NCI-H2171 (cell line): Measurements from ENCODE around the gene PLA1A.
"Not testable (repeated sequence)": the region's sequence is repeated elsewhere in the genome, so short reads cannot be mapped to it uniquely, and the experiment has no call there.

Source experiments
- DNase-seq: peaks from one replicate; lab custom pipeline; 2025; lab: John Stamatoyannopoulos, UW

The PLA1A gene, protein sequence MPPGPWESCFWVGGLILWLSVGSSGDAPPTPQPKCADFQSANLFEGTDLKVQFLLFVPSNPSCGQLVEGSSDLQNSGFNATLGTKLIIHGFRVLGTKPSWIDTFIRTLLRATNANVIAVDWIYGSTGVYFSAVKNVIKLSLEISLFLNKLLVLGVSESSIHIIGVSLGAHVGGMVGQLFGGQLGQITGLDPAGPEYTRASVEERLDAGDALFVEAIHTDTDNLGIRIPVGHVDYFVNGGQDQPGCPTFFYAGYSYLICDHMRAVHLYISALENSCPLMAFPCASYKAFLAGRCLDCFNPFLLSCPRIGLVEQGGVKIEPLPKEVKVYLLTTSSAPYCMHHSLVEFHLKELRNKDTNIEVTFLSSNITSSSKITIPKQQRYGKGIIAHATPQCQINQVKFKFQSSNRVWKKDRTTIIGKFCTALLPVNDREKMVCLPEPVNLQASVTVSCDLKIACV

DNA sequence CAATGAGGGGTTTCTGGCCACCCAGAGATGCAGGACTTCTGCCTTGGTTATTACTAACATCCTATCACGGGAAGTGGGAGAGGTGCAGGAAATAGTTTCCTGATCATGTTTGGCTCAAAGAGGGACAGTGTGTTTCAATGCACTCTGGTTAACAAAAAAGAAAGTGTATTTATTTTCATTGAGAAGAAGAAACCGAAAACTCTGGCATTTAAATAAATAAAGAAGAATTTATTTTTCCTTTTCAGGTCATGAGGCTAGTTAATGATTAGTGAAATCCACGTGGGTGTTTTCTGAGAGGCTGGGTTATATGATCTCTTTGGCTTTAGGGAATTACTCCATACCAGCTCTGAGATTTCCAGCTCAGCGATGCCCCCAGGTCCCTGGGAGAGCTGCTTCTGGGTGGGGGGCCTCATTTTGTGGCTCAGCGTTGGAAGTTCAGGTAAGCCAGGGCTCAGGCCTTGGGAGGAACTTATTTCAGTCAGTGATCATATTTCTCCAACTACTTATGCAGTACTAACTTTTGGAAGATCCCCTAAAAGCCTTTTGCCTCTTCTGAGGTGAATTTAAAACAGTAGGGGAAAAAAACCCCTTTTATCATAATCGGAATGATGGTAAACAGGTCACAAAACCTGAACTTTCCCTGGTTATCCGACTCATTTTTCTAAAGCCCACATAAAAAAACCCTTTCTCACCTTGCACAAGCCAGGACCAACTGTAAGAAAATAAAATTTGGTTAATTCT lies at the start of gene PLA1A:
TSS of gene PLA1A (plus strand) at position 338 of the 741 bp plus-strand sequence. CDS start at position 367, 29 bp downstream.
- no peak for DNase-seq

DNA sequence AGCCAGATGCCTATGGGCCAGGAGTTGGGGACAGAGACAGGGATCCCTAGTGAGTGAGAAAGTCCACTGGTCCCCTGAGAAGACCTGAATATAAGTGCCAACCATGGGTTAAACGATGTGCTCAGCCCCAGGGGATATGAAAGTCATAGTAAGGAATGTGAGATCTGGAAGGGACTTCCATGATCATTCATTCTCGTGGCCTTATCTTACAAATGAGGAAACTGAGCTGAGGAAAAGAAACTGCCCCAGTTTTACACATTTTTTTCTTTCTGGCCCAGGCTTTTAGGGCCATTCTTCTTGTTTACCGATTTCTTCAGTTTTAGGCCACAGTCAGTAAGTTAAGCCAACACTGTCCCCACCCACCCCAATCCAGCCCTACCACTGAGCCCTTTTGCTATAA lies 49.3 kb upstream of the PLA1A start:
- DNase-seq, result no peak

DNA sequence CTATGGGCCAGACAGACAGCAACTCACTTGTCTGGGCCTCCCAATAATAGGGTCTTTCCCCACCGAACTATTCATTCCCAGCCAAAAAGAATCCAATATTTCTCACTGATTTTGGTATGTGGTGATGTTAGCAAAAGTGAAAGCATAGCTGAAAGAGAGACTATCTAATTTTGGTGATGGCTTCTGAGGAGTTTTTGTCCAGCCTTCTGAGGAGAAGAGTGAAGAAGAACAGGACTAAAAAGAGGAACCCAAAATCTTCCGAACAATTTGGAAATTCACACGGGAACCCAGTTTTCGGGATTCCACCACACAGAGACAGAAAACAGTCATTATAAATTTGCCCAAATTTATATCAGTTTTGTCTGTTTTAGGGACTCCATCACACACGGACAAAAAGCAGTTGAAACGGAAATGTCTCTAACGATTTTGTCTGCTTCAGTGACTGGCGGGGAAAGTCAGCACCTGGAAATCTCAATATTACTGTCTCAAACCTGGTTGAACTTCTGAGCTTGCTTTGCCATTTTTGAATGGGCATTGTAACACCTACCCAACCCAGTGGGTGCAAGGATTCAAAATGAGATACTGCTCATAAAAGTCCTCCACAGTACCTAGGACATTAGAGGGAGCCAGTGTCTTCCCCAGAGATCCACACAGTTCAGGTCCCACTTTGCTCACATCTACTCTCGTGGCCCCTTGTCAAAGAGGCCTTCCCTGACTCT lies 47.3 kb upstream of the PLA1A start:
- DNase-seq, result no peak

DNA sequence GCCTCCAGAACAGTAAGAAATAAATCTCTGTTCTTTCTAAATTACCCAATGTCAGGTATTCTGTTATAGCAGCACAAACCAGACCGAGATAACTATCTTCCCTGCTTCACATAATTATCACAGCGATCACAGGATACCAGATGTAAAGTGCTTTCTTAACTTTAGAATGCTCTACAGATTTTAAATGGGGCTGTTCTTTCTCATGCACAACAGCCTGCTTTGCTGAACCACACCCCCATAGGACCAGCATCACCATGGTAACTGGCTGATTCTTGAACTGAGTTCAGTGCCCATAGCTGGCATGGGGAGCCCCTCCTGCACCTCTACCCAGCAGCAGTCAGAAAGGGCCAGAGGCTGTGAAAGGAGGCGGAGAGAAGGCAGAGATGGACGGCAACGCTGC lies 46.1 kb upstream of the PLA1A start:
- DNase-seq, result no peak

DNA sequence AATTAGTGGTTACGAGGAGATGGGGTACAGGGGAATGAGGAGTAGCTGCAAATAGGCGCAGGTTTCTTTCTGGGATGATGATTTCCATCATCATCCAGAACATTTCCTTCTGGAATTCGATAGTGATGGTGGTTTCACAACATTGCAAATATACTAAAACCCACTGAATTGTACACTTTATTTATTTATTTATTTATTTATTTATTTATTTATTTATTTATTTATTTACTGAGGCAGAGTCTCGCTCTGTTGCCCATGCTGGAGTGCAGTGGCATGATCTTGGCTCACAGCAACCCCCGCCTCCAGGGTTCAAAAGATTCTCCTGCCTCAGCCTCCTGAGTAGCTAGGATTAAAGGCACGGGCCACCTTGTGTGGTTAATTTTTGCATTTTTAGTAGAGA lies 44.8 kb upstream of the PLA1A start:
- DNase-seq, result not testable (repeated sequence)

DNA sequence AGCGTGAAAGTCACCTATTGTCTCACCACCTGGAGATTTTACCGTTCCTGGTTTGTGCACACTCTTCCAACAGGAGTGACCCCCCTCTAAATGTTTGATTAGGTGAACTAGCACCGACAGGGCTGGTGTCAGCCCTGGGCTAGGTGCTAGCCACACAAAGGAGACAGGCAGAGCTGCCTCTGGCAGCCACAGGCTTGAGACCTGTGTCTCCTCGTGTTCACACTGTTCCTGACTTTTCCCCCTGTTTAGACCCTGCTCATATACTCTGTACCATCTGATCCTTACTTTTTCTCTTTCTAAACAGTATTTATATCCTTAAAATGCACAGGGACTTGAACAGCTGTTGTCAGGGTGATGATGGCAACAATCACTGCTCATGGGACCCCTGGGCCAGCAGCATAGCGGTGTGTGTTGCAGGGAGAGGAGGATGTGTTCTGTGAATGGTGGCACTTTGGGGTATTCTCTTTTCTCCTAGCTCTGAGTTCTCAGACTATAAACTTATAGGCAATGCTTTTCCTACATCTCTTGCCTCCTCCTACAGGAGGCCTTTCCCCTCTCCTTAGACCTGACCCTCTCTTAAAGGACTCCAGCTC lies 43.8 kb upstream of the PLA1A start:
- DNase-seq, result no peak

DNA sequence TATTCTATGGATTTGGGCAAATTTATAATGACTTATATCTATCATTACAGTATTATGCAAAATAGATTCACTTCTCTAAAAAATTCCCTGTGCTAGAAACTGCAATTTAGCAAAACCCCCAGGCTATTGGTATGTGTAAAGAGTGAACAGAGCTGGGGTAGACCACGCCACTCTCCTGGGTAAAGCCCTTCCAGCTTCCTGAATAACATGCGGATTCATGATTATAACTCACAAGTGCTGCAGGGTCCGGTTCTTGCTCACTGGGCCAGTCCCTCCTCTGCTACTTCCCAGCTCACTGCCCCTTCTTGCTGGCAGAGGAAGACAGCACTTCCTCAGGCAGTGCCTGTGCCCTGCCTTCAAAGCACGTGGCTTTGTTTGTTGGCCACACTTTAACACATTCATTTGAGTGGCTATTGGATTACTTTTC lies 42.4 kb upstream of the PLA1A start:
- no peak for DNase-seq

DNA sequence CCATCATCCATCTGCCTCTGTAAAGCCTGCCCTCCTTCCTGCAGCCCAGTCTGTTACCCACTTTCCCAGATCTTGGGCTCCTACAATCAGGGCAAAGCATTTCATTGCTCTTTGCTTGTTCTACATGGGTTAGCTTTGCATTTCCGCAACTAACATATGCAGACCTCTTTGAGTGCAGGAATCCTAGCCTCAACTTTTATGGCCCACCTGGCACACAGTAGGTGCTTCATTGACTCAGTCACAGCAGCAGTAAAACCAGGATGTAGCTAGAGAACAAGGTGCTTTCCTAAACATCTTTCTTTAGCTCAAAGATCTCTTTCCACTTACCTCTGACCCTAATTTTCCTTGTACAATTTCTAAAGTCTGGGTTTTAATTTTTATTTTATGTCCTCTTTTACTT lies 41.8 kb upstream of the PLA1A start:
- DNase-seq, result no peak

DNA sequence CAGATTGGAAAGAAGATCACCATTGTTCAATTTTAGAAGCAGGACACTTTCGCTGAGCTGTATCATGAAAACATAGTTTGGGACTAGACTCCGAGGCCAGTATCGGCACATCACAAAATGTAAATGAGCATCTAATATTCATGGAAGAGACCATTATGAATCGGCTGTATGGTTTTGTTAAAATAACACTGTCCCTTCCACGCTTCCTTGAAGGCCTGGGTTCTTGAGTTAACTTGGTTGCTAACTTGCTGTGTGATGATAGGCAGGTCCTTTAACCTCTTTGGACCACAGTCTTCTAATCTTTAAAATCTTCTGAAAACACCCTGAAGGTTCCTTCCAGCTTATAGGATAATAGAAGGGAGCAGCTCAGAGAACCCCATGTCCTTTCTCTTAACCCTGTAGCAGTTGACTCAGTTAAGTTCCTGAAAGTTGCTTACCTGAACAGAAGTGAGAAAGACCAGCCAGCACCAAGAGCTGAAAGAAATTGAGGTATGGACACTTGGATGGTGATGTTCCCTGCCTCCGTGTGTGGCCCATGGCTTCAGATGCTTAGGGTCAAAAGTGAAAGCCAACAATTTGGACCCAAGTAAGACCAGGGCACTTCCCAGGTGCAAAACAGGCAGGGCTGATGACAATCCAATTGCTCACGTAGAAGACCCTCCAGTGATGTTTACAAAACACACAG lies 40.4 kb upstream of the PLA1A start:
- no peak for DNase-seq

DNA sequence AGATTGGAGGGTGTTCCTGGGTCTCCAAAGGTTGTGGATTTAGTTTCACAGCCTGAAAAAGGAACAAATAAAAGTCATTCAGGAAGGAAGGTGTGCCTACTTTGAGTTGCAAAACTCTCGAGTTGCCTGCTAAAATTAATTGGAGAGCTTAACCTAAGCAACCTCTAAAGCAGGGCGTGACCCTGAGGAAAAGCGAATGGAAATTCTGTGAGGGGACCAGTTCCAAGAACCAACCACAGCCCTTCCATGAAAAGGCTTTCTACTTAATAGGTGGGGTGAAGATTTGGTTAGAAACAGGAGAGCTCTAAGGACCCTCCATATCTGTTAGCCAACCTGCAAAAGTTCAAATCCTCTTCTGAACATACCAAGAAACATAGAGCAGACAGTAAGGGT lies 39.8 kb upstream of the PLA1A start:
- DNase-seq, result no peak

DNA sequence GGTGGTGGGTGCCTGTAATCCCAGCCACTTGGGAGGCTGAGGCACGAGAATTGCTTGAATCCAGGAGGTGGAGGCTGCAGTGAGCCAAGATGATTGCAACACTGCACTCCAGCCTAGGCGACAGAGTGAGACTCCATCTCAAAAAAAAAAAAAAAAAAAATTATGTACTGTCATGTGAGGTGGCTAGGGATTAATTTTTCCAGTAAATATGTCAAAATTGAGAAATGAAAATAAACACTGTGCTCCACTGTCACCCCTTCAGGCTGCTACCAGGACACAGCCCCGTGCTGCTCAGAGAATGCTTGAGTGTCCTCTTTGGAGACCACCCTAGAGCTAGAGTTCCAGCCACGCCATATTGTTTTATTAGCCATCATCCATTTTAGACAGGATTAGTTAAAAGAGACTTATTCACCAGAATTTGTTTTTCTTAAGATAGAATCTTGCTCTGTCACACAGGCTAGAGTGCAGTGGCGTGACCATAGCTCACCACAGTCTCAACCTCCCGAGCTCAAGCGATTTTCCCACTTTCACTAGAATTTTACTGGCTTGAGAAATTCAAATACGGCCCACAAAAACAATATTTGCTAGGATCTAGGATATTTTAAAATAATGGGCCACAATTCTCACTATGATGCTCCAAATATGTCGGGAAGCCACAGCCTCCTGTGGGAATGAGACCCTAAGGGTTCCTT lies 38.9 kb upstream of the PLA1A start:
- no peak for DNase-seq

DNA sequence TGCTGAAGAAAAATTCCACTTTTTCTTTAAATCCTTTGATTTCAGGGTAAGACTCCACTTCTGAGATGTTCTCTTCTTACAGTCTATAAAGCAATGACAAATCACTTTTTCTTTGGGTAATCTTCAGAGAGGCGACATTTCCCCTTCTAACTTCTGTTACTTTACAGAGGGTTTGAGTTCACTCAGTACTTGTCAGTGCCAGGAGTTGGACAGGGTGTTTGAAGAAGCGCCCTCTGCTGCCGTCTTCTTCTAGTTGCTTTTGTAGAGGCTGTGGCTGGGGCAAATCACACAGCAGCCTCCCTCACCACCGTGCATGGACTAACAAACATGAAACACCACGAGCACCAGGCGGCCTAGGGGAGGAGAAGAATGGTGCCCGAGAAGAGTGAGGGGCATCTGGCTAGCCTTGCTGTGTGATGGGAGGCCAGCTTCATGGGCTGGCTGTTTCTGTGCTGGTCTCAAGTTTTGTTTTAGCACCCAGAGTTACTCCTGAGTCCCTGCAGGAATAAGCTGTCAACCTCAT lies 38.2 kb upstream of the PLA1A start, which contains the start of gene CD80:
TSS of gene CD80 (minus strand) at position 174 of the 523 bp plus-strand sequence. CDS start 1,886 bp downstream, outside the sequence.
- DNase-seq, result no peak

DNA sequence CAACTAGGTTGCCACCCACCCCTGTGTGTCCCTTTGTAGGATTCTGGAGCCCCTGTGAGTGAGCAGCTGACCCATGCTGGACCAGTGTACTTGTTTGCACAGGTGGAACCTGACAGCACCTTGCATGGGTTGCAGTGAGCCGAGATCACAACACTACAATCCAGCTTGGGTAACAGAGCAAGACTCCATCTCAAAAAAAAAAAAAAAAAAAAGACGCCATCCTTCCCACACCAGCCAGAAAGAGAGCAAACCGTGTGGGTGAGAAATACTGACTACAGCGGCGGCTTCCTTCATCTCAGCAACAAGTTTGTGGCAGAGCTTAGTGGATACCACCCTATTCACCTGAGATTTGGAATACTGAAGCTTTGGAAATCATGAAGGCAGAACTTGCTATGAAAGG lies 37.5 kb upstream of the PLA1A start:
- no peak for DNase-seq

DNA sequence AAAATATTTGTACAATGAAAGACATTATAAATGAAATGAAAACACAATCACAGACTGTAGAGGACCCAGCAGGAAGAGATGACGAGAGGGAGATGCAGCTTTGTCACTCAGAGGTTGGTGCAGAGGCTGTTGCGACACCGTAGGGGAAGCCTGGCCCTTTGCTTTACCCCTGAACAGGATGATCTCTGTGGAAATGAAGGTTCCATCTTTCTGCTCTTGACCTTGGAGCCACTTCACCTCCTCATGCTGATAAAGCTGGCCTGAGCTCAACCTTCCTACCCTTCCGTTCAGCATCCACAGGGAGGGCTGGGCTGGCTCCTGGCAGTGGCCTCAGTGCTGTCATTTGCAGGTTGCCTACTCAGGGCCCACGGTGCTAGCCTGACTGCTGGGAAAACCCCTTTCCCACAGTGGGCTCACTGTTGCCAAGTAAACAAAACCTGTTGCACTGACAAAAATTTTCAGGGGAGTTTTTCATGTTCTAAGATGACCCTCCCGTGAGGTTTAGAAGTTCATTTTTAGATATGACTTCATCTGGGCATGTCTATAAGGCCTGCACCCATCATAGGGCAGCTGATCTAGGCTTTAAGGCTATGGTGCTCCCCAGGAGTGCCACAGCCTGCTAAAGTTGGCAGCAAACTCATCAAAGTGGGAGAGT lies 35.3 kb upstream of the PLA1A start:
- no peak for DNase-seq

DNA sequence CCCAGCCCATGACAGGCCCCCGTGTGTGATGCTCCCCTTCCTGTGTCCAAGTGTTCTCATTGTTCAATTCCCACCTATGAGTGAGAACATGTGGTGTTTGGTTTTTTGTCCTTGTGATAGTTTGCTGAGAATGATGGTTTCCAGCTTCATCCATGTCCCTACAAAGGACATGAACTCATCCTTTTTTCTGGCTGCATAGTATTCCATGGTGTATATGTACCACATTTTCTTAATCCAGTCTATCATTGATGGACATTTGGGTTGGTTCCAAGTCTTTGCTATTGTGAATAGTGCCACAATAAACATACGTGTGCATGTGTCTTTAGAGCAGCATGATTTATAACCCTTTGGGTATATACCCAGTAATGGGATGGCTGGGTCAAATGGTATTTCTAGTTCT lies 34.4 kb upstream of the PLA1A start:
- not testable (repeated sequence) for DNase-seq

DNA sequence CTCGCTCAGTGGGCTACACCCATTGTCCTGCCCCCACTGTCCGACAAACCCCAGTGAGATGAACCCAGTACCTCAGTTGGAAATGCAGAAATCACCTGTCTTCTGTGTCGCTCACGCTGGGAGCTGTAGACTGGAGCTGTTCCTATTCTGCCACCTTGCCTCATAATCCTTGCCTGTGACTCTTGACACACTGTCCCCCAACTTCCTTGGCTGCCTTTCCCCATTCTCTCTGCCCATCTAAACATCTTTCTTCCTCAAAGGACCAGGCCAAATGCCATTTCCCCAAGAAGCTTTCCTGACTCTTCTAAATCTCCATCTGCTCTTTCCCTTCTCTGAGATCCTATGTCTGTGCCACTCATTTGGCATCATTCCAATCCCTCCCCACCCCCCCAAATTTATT lies 28.5 kb upstream of the PLA1A start:
- DNase-seq, result no peak

DNA sequence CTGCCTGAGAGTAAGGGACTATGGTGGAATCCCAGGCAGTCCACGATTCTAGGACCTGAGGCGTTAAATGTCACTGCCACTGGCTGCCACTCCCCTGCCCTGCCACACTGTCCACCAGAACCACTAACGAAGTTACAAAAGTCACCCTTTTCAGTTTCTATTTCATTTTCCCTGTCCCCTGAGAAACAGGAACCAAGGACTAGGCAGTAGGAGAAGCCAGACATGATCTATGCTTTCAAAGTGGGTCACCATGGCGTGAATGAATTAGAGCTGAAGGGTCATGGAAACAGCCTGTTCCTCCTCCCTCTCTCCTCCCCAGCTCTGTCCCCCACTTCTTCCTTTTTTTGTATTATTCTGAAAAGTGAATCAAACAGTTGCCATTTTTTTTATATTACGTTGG lies 27.5 kb upstream of the PLA1A start:
- DNase-seq, result no peak

DNA sequence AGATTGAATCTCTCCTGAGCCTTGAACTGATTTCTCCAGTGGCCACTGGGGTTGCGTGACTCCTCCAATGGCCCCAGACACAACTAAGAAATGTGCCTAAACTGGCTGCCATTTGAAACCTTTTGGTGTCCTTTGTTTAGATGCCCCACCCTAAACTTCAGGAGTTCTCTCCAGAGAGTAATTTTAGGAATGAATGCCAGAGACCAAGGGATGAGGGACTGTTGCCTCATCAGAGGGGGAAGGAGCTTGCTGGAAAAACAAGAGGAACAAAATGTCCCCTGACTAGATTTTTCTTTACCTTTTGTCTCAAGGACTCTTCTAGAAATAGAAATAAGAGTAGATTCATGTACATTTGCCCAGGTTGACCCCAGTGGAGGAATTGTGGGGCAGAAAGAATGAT lies 26.5 kb upstream of the PLA1A start:
- DNase-seq, result no peak

DNA sequence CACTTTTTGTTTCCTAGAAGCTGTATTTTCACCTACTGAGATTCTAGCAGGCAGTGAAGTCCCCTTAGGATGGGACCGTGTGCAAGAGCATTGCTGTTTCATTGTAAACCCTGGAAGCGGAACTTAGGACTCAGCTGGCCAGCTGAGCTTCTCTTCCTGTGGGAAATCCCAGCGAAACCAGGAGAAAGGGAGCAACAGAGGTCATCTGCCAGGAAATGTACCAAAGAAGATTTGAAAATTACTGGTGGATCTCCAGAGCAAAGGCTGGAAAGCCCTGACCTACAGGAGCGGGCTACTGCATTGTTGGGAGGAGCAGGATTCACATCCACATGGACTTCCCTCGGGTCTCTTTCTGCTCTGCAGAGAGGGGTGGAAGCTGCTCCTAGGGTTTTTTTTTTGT lies 26.0 kb upstream of the PLA1A start:
- no peak for DNase-seq

DNA sequence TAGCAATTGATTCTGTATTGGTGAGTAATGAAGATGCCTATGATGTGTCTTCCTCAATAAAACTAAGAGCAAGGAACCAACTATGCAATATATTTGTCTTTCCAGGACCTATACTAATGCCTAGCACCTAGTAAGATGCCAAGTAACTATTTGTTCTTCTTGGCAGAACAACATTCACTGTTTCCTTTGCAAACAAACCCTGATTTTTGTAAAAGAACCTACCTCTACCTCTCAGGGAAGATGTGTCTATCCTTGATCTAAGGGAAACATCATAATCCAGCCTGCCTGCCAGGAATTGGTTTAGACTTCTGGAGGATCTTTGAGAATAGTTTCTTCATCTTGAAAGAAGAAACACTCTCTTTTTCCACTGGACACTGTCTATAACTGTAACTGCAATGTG lies 22.2 kb upstream of the PLA1A start:
- DNase-seq, result no peak
